Raji (cell line): ENCODE results near the gene MS4A2.

Experiments
- POLR2A ChIP-seq: IDR thresholded peaks from 2 replicates; pipeline ENCODE4 v1.6.1; 2011; ENCODE audit warnings: low read depth, low read length, control low read depth; ENCODE audit not compliant: insufficient read depth

Gene MS4A2

DNA sequence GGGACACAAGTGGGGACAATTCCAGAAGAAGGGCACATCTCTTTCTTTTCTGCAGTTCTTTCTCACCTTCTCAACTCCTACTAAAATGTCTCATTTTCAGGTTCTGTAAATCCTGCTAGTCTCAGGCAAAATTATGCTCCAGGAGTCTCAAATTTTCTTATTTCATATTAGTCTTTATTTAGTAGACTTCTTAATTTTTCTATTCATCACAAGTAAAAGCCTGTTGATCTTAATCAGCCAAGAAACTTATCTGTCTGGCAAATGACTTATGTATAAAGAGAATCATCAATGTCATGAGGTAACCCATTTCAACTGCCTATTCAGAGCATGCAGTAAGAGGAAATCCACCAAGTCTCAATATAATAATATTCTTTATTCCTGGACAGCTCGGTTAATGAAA is at the start of gene MS4A2:
MS4A2 (plus strand) TSS at position 301 of the 400 bp plus-strand sequence. CDS start 102 bp downstream, outside the sequence.
- no peak for TF ChIP-seq POLR2A

DNA sequence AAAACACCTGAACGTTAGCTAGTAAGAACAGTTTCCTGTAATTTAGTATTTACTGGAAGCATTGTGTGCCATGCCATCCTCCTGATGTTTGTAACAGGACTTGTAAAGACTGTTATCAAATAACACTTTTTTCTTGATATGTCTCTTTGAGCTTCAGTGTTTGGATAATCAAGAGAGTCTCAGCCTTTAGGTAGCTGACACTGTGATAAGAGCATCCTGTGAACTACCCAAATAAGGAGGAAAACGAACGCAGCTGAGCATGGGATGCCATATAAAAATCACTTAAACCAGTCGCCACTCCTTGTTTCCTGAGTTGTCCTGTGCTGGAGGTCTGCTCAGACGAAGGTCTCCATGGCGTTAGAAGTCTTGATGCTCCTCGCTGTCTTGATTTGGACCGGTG is 48.4 kb upstream of the MS4A2 start, which contains the start of gene OOSP2:
OOSP2 (plus strand) TSS at position 301 of the 400 bp plus-strand sequence; CDS start at position 352, 51 bp downstream.
- TF ChIP-seq POLR2A, result no peak

DNA sequence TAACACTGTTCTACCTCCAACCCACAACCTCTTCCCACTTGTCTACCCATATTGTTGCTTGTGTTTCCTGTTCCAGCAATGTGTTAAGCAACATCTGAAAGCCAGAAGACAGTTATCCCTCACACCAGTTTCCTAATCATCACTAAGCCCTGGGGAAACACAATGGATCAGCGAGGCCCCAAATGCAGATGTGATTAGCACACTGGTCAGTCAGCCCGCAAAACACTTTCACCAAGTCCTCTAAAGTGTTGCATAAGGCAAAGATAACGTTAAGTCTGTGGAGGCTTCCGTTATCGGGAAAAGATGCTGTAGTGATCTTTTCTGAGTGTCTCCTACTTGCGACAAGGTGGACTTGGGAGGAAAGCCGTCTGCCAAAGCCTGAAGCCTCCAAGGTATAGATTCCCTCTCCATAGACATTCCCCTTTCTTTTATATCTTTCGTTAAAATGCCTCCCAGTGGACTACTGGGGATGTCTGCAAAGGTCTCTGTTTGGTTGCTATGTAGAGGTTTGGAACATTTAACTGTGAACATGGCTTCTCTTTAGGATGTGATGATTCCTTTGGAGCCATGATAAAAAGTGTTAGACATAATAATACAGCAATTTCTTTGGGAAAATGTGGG is 32.0 kb upstream of the MS4A2 start, which contains the start of gene MS4A3:
MS4A3 (plus strand) TSS at position 317 of the 621 bp plus-strand sequence. CDS start 4,496 bp downstream, outside the sequence.
- no peak for TF ChIP-seq POLR2A

DNA sequence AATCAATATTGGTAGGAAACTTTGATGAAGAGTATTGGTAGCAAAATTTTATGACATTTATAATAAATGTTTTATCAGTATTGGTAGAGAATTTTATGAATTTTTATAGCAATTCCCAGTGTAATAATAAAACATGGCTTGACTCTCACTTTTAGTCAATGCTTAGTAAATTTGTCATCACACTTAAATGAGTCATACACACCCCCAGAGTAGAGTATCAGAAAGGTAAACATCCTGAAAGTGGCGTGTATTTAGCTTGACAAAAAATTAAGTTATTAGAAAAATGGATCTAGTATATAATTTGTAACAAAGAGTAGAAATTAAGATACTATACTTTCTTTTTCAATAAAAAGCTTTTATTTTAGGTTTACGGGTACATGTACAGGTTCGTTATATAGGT is 29.4 kb upstream of the MS4A2 start:
- TF ChIP-seq POLR2A, result no peak

DNA sequence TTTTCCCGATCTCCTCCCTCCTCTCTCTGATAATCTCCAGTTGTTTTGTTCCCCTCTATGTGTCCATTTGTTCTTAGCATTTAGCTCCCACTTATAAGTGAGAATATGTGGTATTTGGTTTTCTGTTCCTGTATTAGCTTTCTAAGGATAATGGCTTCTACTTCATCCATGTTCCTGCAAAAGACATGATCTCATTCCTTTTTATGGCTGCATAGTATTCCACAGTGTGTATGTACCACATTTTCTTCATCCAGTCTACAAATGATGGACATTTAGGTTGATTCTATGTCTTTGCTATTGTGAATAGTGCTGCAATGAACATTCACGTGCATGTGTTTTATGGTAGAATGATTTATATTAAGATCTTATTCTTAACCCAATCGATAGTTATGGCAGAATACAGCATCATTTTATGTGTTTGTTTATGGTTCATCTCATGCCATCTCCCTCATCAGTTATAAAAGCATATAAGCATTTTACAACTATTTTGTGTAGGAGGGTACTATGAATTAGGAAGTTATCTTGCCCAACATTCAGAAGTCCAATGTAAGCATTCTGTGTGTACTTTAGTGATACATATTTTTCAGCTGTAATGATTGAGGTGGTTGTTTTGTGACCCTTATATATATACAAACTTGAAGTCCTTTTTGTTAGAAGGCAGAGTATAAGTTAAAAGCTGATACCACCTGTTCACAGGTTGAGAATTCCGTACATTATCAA is 28.8 kb upstream of the MS4A2 start:
- no peak for TF ChIP-seq POLR2A

DNA sequence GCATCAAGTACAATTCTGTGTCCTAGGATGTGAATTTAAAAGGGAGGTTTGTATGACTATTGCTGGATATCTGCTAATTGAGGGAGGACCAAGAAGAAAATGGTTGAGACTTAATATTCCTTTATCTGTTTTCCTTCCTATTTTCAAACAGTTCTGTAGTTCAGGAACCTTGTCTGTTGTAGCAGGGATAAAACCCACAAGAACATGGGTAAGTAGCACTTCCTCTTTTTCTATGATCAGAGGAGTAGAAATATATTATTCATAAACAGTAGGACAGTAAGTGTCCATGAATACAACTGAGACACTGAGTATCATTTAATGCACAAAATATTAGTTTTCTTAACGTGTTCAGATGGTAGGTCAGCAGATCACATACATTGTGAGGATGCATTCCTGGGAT is 24.4 kb upstream of the MS4A2 start:
- no peak for TF ChIP-seq POLR2A

DNA sequence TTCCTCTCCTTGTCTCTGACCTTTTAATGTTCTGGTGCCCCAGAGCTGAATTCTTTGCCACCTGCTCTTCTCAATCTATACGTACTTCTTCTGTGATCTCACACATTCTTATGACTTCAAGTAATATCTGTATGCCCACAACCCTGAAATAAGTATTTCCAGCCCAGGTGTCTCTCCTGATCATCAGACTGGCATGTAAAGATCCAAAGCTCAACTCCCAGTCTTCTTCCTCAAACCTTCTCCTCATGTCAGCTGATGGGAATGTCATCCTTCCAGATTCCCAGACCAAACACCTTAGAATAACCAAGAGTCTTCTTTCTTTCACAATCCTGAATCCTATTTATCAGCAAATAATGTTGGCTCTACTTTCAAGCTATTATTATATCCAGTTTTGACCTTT is 22.7 kb upstream of the MS4A2 start:
- no peak for TF ChIP-seq POLR2A

DNA sequence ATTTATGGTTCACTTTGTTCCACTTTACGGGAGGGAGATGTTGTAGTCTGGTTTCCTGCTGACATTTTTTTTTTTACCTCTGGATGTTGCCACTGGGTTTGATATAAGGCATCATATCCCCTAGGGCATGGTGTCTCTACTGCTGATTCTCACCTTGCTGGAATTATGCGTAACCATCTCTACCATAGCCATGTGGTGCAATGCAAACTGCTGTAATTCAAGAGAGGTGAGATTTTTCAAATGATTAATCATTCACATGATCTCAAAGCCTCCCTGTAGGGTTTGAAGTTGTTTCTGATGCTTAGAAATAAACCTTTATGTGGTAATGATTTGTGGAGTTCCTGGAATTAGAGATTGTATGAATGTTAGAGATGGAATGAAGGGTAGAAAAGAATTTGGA is 19.0 kb upstream of the MS4A2 start:
- TF ChIP-seq POLR2A, result no peak

DNA sequence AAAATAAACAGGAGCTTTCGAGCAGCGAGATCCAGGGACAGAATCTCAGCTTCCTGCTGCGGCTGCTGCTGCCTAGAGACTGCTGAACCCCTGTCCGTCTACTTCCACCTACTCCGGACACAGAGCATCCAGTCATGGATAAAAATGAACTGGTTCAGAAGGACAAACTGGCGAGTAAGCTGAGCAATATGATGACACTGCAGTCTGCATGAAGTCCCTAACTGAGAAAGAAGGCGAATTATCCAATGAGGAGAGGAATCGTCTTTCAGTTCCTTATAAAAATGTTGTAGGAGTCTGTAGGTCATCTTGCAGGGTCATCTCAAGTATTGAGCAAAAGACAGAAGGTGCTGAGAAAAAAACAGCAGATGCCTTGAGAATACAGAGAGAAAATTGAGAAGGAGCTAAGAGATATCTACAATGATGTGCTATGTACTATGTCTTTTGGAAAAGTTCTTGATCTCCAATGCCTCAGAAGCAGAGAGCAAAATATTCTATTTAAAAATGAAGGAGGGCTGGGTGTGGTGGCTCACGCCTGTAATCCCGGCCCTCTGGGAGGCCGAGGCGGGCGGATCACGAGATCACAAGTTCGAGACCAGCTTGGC is 11.1 kb upstream of the MS4A2 start:
- TF ChIP-seq POLR2A, result no peak

DNA sequence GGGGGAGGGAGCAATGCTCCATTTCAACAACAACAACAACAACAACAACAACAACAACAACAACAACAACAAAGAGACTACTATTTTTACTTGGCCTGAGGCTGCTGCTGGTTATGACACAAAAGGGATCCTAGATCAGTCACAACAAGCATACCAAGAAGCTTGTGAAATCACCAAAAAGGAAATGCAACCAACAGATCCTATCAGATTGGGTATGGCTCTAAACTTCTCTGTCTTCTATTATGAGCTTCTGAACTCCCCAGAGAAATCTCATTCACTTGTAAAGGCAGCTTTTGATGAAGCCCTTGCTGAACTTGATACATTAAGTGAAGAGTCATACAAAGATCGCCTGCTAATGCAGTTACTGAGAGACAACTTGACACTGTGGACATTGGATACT is 10.5 kb upstream of the MS4A2 start:
- TF ChIP-seq POLR2A, result no peak

DNA sequence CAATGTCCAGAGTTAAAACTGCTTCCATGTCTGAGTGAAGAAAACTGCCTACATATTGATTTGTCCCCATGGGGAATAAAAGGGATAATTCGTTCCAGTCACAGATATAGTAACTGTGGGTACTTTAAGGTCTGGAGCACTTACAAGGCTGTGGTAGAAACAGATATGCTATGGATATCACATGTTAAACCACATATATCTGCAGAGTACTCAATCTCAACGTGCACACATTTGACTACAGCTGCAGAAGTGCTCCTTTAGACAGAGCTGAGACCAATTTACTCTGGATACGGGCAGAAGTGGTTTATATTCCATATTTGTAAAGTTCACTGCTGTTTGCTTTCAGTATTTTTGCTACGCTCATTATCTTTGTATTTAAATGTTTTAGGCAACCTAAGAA is 9.7 kb upstream of the MS4A2 start:
- TF ChIP-seq POLR2A, result no peak

DNA sequence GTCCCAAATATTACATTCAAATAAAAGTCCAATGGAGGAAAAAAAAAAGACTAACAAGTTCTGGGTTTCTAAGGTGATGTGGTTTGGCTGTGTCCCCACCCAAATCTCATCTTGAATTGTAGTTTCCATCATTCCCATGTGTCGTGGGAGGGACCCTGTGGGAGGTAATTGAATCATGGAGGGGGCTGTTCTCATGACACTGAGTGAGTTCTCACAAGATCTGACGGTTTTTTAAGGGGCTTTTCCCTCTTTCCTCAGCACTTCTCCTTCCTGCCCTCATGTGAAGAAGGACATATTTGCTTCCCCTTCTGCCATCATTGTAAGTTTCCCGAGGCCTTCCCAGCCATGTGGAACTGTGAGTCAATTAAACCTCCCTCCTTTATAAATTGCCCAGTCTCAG is 7.9 kb upstream of the MS4A2 start:
- no peak for TF ChIP-seq POLR2A

DNA sequence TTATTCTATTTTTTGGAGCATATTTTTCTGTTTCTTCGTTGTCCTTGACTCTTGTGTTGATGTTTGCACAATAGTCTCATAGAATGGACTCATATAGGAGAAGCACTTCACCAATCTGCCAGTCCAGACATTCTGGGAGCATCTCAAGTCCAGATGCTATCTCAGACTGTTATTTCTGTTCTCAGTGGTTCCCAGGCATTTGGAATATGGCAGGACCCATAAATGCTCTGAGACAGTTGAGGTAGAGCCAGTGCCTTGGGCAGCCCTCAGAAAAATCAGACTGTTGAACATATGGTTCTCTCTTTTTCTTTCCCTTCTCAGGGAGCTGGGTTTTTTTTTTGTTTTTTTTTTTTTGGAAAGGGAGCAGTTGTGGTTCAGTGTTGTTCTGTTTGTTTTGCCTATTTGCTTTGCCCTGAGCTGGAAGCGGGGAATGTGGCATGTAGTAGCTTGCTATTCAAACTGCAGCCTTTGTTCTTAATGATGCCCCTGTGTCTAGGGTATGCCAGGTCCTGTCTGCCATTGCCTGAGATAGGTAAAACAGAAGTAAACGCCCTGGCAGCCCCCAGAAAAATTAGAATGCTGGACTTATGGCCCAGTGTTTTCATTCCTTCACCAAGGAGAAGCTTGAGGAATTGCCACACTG is 3.7 kb upstream of the MS4A2 start:
- TF ChIP-seq POLR2A, result no peak

DNA sequence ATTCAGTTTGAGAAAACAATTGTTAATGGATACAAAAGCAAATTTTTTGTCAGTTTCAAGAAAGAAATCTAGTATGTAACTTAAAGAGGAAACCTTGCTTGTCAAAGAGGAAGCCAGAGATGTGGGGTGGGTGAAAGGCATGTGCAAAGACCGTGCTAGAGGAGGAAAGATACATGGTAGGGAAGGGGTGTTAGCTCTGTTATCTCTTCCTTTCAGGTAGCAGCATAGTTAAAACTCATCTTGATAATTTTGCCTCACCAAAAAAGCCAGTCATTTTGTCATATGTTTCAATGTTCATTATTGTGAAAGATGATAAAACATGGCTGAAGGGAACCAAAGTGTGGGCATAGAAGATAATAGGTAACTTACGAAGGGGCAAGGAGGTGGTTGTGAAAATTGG is 2.6 kb upstream of the MS4A2 start:
- TF ChIP-seq POLR2A, result no peak

DNA sequence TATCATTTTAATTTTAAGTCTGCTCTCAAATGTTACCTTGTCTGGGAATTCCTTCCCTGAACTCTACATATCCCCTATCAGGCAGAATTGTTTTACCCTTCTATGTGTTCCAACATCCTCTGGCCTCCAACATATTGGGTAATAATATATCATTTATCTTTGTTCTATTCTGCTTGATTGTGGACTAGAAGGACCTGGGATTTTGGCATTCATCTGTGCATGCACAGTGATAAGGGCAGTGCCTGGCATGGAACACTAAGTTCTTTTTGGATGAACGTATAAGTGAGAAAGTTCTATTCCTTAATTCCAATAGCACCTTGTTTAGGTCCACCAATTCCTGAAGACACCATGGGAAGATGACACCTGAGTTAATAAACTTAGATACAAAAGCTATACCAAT is 1.2 kb upstream of the MS4A2 start:
- no peak for TF ChIP-seq POLR2A
